HG02970 (cell line): ENCODE results near the gene TRRAP.

Experiments
- ATAC-seq: cut with Tn5 transposase; IDR thresholded peaks from one replicate; pipeline ENCODE4 v1.9.1; 2021; ENCODE audit warnings: mild to moderate bottlenecking, moderate library complexity, moderate number of reproducible peaks; ENCODE audit not compliant: unreplicated experiment, low FRiP score

The TRRAP gene

GRCh38 chr7:98887038-98887437 is 8.7 kb downstream of the TRRAP start:
- no peak for ATAC-seq

DNA sequence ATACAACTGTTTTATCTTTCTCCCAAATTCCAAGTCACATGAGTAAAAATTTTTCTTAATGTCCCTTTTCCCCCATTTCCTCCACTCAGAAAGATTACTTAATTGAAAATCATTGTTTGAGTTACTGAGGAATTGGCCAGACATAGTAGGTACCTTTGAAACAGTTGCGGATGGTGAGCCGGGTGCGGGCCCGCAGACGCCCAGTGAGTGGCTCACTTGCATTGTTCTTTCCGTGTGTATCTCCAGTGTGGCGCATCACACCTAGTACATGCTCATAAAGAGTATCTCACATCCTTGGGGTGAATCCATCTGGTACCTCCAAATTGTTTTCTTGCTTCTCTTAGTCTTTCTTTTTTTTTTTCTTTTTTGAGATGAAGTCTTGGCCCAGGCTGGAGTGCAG is 14.3 kb downstream of the TRRAP start:
- ATAC-seq, result no peak

GRCh38 chr7:98899816-98900215 is 21.5 kb downstream of the TRRAP start:
- ATAC-seq, result no peak

DNA sequence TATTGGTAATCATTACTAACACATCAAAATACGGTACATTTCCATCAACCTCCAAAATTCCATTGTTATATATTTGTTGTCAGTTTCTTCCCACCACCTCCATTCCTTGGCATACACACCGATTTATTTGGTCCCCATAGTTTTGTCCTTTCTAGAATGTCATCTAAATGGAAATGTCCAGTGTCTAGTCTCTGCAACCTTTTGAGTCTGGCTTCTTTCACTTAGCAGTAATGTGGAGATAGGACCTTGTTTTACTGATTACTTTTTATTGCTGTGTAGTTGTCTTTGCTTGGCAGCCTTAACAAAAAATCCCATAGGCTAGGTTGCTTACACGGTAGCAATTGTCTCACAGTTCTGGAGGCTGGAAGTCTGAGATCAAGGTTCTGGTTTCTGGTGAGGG is 22.5 kb downstream of the TRRAP start:
- ATAC-seq, result no peak

GRCh38 chr7:98902523-98902922 is 24.2 kb downstream of the TRRAP start:
- ATAC-seq, result no peak

DNA sequence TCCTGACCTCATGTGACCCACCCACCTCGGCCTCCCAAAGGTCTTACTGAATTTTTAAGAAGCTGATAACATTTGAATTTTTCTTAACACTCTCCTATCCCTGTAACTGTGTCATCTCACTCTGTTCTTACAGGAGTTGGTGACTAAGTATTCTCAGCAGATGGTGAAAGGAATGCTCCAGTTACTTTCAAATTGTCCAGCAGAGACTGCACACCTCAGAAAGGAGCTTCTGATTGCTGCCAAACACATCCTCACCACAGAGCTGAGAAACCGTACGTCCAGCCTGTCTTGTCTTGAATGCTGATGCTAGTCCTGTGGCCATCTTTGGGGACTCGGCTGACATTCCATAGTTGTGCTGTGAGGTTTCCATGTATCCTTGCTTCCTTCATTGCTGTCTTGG is 24.9 kb downstream of the TRRAP start:
- no peak for ATAC-seq

GRCh38 chr7:98907570-98907969 is 29.2 kb downstream of the TRRAP start:
- no peak for ATAC-seq

DNA sequence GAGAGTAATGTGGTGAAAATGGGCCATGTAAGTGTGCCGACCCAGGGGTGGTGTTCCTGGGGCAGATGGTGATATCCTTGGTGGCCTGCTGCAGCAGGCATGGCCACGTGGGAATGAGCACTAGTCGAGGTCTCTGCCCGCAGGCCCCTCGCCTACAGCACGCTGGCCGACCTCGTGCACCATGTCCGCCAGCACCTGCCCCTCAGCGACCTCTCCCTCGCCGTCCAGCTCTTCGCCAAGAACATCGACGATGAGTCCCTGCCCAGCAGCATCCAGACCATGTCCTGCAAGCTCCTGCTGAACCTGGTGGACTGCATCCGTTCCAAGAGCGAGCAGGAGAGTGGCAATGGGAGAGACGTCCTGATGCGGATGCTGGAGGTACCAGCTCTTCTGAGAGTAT is 30.3 kb downstream of the TRRAP start:
- no peak for ATAC-seq

- no peak for ATAC-seq
Measured at GRCh38 chr7:98909487-98909886, 31.2 kb downstream of the TRRAP start.

- ATAC-seq, result no peak
Measured at GRCh38 chr7:98910427-98910826, 32.1 kb downstream of the TRRAP start.

DNA sequence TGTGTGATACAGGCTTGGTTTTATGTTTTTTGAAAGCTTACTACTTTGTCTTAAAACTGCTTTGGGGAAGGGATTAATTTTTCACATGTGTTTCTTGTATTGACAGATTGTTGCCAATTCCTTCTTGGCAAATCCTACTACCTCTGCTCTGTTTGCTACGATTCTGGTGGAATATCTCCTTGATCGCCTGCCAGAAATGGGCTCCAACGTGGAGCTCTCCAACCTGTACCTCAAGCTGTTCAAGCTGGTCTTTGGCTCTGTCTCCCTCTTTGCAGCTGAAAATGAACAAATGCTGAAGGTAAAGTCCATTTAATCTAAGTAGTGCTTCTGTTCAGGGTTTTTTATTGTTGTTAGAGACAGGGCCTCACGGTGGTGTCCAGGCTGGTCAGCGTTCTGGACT is 33.6 kb downstream of the TRRAP start:
- no peak for ATAC-seq

DNA sequence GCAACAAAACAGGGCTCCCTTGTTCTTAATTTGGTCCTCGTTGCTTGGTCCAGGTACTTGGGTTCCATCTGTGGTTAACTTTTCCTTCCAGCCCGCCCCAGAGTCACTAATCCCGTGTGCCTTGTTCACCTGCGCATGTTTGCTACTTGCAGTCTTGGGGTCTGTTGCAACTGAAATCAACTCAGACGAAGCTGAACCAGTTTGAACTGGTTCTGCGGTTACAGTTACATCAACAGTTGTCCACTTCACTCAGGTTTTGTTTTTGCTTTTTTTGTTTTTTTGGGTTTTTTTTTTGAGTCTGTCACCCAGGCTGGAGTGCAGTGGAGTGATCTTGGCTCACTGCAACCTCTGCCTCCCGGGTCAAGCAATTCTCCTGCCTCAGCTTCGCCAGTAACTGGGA is 34.7 kb downstream of the TRRAP start:
- no peak for ATAC-seq

GRCh38 chr7:98913612-98914011 is 35.3 kb downstream of the TRRAP start:
- no peak for ATAC-seq

DNA sequence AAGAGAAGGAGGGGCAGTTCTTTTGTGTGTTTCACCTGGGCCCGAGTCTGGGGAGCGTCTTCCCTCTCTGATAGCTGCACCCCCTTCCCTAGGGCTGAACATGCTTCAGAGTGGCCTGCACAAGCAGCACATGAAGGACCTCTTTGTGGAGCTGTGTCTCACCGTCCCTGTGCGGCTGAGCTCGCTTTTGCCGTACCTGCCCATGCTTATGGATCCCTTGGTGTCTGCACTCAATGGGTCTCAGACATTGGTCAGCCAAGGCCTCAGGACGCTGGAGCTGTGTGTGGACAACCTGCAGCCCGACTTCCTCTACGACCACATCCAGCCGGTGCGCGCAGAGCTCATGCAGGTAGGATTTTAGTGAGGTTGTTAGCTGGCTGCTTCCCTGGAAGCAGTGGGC is 39.0 kb downstream of the TRRAP start:
- ATAC-seq, result no peak

DNA sequence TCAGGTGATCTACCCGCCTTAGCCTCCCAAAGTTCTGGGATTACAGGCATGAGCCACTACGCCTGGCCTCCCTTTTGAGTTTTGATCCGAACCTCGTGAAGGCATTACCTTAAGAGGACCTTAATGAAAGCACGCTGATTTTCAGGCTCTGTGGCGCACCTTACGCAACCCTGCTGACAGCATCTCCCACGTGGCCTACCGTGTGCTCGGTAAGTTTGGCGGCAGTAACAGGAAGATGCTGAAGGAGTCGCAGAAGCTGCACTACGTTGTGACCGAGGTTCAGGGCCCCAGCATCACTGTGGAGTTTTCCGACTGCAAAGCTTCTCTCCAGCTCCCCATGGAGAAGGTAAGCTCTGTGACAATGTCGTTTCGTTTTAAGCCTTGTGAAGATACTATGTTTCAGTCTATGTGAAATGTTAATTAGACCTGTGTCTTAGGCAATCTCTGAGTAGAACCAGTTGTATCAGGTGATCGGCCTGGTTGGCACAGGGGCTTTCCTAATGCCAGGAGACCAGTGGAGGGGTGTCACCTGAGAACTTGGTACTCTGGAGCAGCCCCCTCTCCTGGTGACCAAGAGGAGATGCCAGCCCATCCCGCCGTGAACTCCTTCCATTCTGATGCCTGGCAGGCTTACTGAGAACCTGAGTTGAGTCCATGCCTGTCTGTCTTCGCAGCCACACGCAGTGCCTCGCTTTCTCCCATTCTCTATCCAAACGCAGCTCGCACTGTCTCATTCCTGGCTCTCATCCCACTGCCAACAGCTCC is 43.5 kb downstream of the TRRAP start:
- ATAC-seq, result no peak

GRCh38 chr7:98922392-98923187 is 44.3 kb downstream of the TRRAP start:
- no peak for ATAC-seq

DNA sequence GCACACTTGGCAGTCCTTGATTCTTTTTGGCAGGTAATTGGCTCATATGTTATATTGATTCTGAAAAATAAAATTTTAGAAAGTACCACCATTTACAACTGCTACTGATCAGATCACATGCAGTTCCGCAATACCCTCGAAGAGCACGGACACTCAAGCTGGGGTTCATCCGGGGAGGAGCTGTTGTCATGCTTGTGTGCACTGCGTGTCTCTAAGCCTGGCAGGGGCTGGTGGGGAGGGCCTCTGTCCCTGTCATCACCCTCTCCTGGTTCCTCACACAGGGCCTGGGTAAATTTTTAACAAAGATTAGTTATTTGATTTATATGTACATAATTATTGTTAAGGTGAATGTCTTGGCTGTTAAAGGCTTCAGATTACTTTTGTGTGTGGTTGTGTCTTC is 45.2 kb downstream of the TRRAP start:
- no peak for ATAC-seq

DNA sequence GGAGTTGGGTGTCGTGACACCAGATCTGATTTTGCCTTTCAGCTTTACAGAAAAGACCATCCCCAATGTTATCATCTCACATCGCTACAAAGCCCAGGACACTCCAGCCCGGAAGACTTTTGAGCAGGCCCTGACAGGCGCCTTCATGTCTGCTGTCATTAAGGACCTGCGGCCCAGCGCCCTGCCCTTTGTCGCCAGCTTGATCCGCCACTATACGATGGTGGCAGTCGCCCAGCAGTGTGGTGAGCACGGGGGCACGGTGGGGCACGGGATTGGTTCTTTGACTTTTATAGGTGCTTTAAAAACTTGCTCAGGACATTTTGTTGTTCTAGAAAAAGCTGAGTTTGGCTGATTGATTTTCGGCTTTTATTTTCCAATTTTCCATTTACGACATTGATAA is 48.8 kb downstream of the TRRAP start:
- no peak for ATAC-seq

DNA sequence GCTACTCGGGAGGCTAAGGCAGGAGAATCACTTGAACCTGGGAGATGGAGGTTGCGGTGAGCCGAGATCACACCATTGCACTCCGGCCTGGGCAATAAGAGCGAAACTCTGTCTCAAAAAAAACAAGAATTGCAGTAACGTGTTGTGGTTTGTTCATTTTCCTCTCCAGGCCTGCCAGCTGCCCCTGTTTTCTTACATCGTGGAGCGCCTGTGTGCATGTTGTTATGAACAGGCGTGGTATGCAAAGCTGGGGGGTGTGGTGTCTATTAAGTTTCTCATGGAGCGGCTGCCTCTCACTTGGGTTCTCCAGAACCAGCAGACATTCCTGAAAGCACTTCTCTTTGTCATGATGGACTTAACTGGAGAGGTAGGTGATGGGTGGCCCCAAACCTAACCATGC is 52.1 kb downstream of the TRRAP start:
- ATAC-seq, result no peak

DNA sequence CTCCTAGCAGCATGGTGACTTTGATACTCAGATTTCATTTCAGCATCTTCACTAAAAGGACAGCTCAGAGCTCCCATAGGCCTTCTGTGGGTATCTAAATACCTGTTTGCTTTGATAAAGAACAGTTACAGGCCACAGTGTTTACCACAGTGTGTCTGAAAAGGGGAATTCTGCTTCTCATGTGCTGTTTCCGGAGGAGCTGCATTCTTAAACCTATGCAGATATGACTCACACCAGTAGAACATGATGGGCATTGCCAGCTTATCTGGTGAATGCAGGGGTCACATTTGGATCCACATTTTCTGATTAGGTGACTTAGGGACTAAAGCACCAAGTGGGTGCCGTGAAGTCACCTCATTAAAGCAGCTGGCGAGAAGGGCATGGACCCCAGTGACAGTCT is 52.6 kb downstream of the TRRAP start:
- no peak for ATAC-seq

GRCh38 chr7:98933321-98933720 is 55.0 kb downstream of the TRRAP start:
- no peak for ATAC-seq

DNA sequence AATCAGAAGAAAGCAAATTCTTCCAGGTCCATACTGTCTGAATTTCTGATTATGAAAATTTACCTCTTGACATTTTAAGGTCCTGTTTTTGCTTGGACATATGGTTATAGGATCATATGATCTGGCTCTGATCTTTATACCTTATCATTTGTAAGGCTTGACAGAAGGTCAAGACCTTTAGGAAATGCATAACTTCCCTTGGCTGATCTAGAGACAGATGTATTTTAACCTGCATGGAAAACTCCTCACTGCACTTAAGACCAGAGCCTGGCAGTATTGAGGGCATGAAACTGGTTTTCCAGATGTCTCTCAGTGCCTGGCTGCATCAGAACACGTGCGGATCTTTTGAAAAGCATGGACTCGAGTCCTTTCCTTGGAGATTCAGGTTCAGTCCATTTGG is 55.9 kb downstream of the TRRAP start:
- no peak for ATAC-seq
